ENCODE results near the gene CDK14. TPM values are rescaled to one million over a fixed set of nuclear protein-coding genes. Genes with fewer than 3 reads are reported as not detected.

Gene CDK14
- polyA plus RNA-seq, 1 donor: 9.7 TPM

GRCh38 chr7:90955641-90956207 is 359.6 kb downstream of the CDK14 start:
- H3K36me3 ChIP-seq (ENCODE audit: control insufficient read depth, insufficient read depth, low read length): no peaks in the 10 kb centered on the region
- no CpG with 5 or more reads among the region's 3 CpGs for WGBS (ENCODE audit: insufficient coverage, low lambda C conversion rate)
- no peak for DNase-seq
- H3K9me3 ChIP-seq (ENCODE audit: control insufficient read depth, low read depth, low read length): no peaks in the 10 kb centered on the region
- H3K4me1 ChIP-seq (ENCODE audit: control insufficient read depth, insufficient read depth, low read length): no peaks in the 10 kb centered on the region
- no peak overlapping the region for H3K27ac ChIP-seq (ENCODE audit: low read length)
- H3K4me3 ChIP-seq (ENCODE audit: low read length): no peak overlapping the region
- no peaks in the 10 kb centered on the region for H3K27me3 ChIP-seq (ENCODE audit: control insufficient read depth, insufficient read depth, low read length)

GRCh38 chr7:90957883-90958282 is 361.8 kb downstream of the CDK14 start:
- Histone ChIP-seq H3K4me3 (ENCODE audit: low read length) (no peak overlapping the region), H3K9me3 (ENCODE audit: control insufficient read depth, low read depth, low read length) (no peaks in the 10 kb centered on the region), H3K4me1 (ENCODE audit: control insufficient read depth, insufficient read depth, low read length) (no peaks in the 10 kb centered on the region), H3K27ac (ENCODE audit: low read length) (no peak overlapping the region), H3K27me3 (ENCODE audit: control insufficient read depth, insufficient read depth, low read length) (no peaks in the 10 kb centered on the region), H3K36me3 (ENCODE audit: control insufficient read depth, insufficient read depth, low read length) (no peaks in the 10 kb centered on the region)
- WGBS (ENCODE audit: insufficient coverage, low lambda C conversion rate): 14% methylated on average over 1 of the region's 5 CpGs
- no peak for DNase-seq

- Histone ChIP-seq H3K4me1 (ENCODE audit: control insufficient read depth, insufficient read depth, low read length) (no peaks in the 10 kb centered on the region), H3K9me3 (ENCODE audit: control insufficient read depth, low read depth, low read length) (no peaks in the 10 kb centered on the region), H3K27me3 (ENCODE audit: control insufficient read depth, insufficient read depth, low read length) (no peaks in the 10 kb centered on the region), H3K4me3 (ENCODE audit: low read length) (no peak overlapping the region), H3K36me3 (ENCODE audit: control insufficient read depth, insufficient read depth, low read length) (no peaks in the 10 kb centered on the region), H3K27ac (ENCODE audit: low read length) (no peak overlapping the region)
- 100% methylated on average over 1 of the region's 2 CpGs for WGBS (ENCODE audit: insufficient coverage, low lambda C conversion rate)
- DNase-seq: no peak
Measured at GRCh38 chr7:90958647-90959046, 362.5 kb downstream of the CDK14 start.

- no CpG with 5 or more reads among the region's 1 CpG for WGBS (ENCODE audit: insufficient coverage, low lambda C conversion rate)
- no peaks in the 10 kb centered on the region for H3K27me3 ChIP-seq (ENCODE audit: control insufficient read depth, insufficient read depth, low read length)
- no peaks in the 10 kb centered on the region for H3K36me3 ChIP-seq (ENCODE audit: control insufficient read depth, insufficient read depth, low read length)
- no peak overlapping the region for H3K27ac ChIP-seq (ENCODE audit: low read length)
- no peaks in the 10 kb centered on the region for H3K4me1 ChIP-seq (ENCODE audit: control insufficient read depth, insufficient read depth, low read length)
- H3K9me3 ChIP-seq (ENCODE audit: control insufficient read depth, low read depth, low read length): no peaks in the 10 kb centered on the region
- DNase-seq: no peak
- H3K4me3 ChIP-seq (ENCODE audit: low read length): no peak overlapping the region
Measured at GRCh38 chr7:90961037-90961725, 365.1 kb downstream of the CDK14 start.

- Histone ChIP-seq H3K9me3 (ENCODE audit: control insufficient read depth, low read depth, low read length) (no peaks in the 10 kb centered on the region), H3K4me1 (ENCODE audit: control insufficient read depth, insufficient read depth, low read length) (no peaks in the 10 kb centered on the region), H3K27ac (ENCODE audit: low read length) (no peak overlapping the region), H3K36me3 (ENCODE audit: control insufficient read depth, insufficient read depth, low read length) (no peaks in the 10 kb centered on the region), H3K4me3 (ENCODE audit: low read length) (no peak overlapping the region), H3K27me3 (ENCODE audit: control insufficient read depth, insufficient read depth, low read length) (no peaks in the 10 kb centered on the region)
- no CpG with 5 or more reads among the region's 2 CpGs for WGBS (ENCODE audit: insufficient coverage, low lambda C conversion rate)
- DNase-seq: no peak
Measured at GRCh38 chr7:90965211-90965610, 369.1 kb downstream of the CDK14 start.

GRCh38 chr7:90966346-90966745 is 370.2 kb downstream of the CDK14 start:
- 100% methylated on average over 1 of the region's 1 CpG for WGBS (ENCODE audit: insufficient coverage, low lambda C conversion rate)
- H3K4me3 ChIP-seq (ENCODE audit: low read length): no peak overlapping the region
- no peaks in the 10 kb centered on the region for H3K27me3 ChIP-seq (ENCODE audit: control insufficient read depth, insufficient read depth, low read length)
- no peak for DNase-seq
- H3K9me3 ChIP-seq (ENCODE audit: control insufficient read depth, low read depth, low read length): no peaks in the 10 kb centered on the region
- H3K36me3 ChIP-seq (ENCODE audit: control insufficient read depth, insufficient read depth, low read length): no peaks in the 10 kb centered on the region
- H3K27ac ChIP-seq (ENCODE audit: low read length): no peak overlapping the region
- no peaks in the 10 kb centered on the region for H3K4me1 ChIP-seq (ENCODE audit: control insufficient read depth, insufficient read depth, low read length)

GRCh38 chr7:90968871-90969270 is 372.8 kb downstream of the CDK14 start:
- H3K36me3 ChIP-seq (ENCODE audit: control insufficient read depth, insufficient read depth, low read length): no peaks in the 10 kb centered on the region
- H3K27me3 ChIP-seq (ENCODE audit: control insufficient read depth, insufficient read depth, low read length): no peaks in the 10 kb centered on the region
- H3K4me1 ChIP-seq (ENCODE audit: control insufficient read depth, insufficient read depth, low read length): no peaks in the 10 kb centered on the region
- H3K4me3 ChIP-seq (ENCODE audit: low read length): no peak overlapping the region
- no peak overlapping the region for H3K27ac ChIP-seq (ENCODE audit: low read length)
- DNase-seq: no peak
- WGBS (ENCODE audit: insufficient coverage, low lambda C conversion rate): no CpG with 5 or more reads among the region's 4 CpGs
- no peaks in the 10 kb centered on the region for H3K9me3 ChIP-seq (ENCODE audit: control insufficient read depth, low read depth, low read length)

- no peaks in the 10 kb centered on the region for H3K4me1 ChIP-seq (ENCODE audit: control insufficient read depth, insufficient read depth, low read length)
- H3K9me3 ChIP-seq (ENCODE audit: control insufficient read depth, low read depth, low read length): no peaks in the 10 kb centered on the region
- no peaks in the 10 kb centered on the region for H3K36me3 ChIP-seq (ENCODE audit: control insufficient read depth, insufficient read depth, low read length)
- no peak for DNase-seq
- H3K27me3 ChIP-seq (ENCODE audit: control insufficient read depth, insufficient read depth, low read length): no peaks in the 10 kb centered on the region
- WGBS (ENCODE audit: insufficient coverage, low lambda C conversion rate): 100% methylated on average over 1 of the region's 4 CpGs
- no peak overlapping the region for H3K27ac ChIP-seq (ENCODE audit: low read length)
- no peak overlapping the region for H3K4me3 ChIP-seq (ENCODE audit: low read length)
Measured at GRCh38 chr7:90972906-90973550, 376.9 kb downstream of the CDK14 start.

- DNase-seq: no peak
- WGBS (ENCODE audit: insufficient coverage, low lambda C conversion rate): no CpG with 5 or more reads among the region's 5 CpGs
- H3K4me3 ChIP-seq (ENCODE audit: low read length): no peak overlapping the region
- no peaks in the 10 kb centered on the region for H3K36me3 ChIP-seq (ENCODE audit: control insufficient read depth, insufficient read depth, low read length)
- no peaks in the 10 kb centered on the region for H3K27me3 ChIP-seq (ENCODE audit: control insufficient read depth, insufficient read depth, low read length)
- no peak overlapping the region for H3K27ac ChIP-seq (ENCODE audit: low read length)
- H3K9me3 ChIP-seq (ENCODE audit: control insufficient read depth, low read depth, low read length): no peaks in the 10 kb centered on the region
- no peaks in the 10 kb centered on the region for H3K4me1 ChIP-seq (ENCODE audit: control insufficient read depth, insufficient read depth, low read length)
Measured at GRCh38 chr7:90977056-90977455, 380.9 kb downstream of the CDK14 start.

- DNase-seq: no peak
- H3K36me3 ChIP-seq (ENCODE audit: control insufficient read depth, insufficient read depth, low read length): no peaks in the 10 kb centered on the region
- no peaks in the 10 kb centered on the region for H3K4me1 ChIP-seq (ENCODE audit: control insufficient read depth, insufficient read depth, low read length)
- WGBS (ENCODE audit: insufficient coverage, low lambda C conversion rate): 0% methylated on average over 1 of the region's 2 CpGs
- no peaks in the 10 kb centered on the region for H3K9me3 ChIP-seq (ENCODE audit: control insufficient read depth, low read depth, low read length)
- H3K27me3 ChIP-seq (ENCODE audit: control insufficient read depth, insufficient read depth, low read length): no peaks in the 10 kb centered on the region
- no peak overlapping the region for H3K27ac ChIP-seq (ENCODE audit: low read length)
- no peak overlapping the region for H3K4me3 ChIP-seq (ENCODE audit: low read length)
Measured at GRCh38 chr7:90980545-90980944, 384.4 kb downstream of the CDK14 start.

Data from large intestine (tissue), 3 donors.